GM19452 (cell line): Measurements from ENCODE around the gene DMRTA2.

Experiments used
- ATAC-seq: cut with Tn5 transposase; IDR thresholded peaks from one replicate; pipeline ENCODE4 v1.9.1; 2021; ENCODE audit not compliant: unreplicated experiment

The DMRTA2 gene

GRCh38 chr1:50422946-50423669, at the start of gene DMRTA2:
Gene DMRTA2 (minus strand): TSS chr1:50423443. CDS start chr1:50421536, 1,907 bp downstream.
- ATAC-seq, result no peak

GRCh38 chr1:50471967-50472366, 48.7 kb upstream of the DMRTA2 start:
- ATAC-seq, result no peak

GRCh38 chr1:50462964-50463363, 39.7 kb upstream of the DMRTA2 start:
- ATAC-seq, result no peak

GRCh38 chr1:50458507-50458906, 35.3 kb upstream of the DMRTA2 start:
- ATAC-seq, result no peak

- ATAC-seq, result no peak
These were observed 31.7 kb upstream of the DMRTA2 start for GRCh38 chr1:50454911-50455310.

- ATAC-seq, result no peak
These were observed 30.0 kb upstream of the DMRTA2 start for GRCh38 chr1:50453266-50453665.

- ATAC-seq, result no peak
These were observed 29.5 kb upstream of the DMRTA2 start for GRCh38 chr1:50452700-50453099.

GRCh38 chr1:50450861-50451653, 27.8 kb upstream of the DMRTA2 start:
- ATAC-seq, result no peak

GRCh38 chr1:50447961-50448360, 24.7 kb upstream of the DMRTA2 start:
- ATAC-seq, result no peak

- ATAC-seq, result no peak
These were observed 17.9 kb upstream of the DMRTA2 start for GRCh38 chr1:50441183-50441582.

GRCh38 chr1:50438945-50439344, 15.7 kb upstream of the DMRTA2 start:
- no peak for ATAC-seq

GRCh38 chr1:50436489-50436888, 13.2 kb upstream of the DMRTA2 start:
- ATAC-seq, result no peak

- ATAC-seq, result no peak
These were observed 6.8 kb upstream of the DMRTA2 start for GRCh38 chr1:50430010-50430405.

- no peak for ATAC-seq
These were observed 4.9 kb upstream of the DMRTA2 start for GRCh38 chr1:50427818-50428779.

- no peak for ATAC-seq
These were observed 4.0 kb upstream of the DMRTA2 start for GRCh38 chr1:50427086-50427817.

GRCh38 chr1:50426702-50427085, 3.5 kb upstream of the DMRTA2 start:
- no peak for ATAC-seq

GRCh38 chr1:50426108-50426700, 3.0 kb upstream of the DMRTA2 start:
- no peak for ATAC-seq

GRCh38 chr1:50425376-50426107, 2.3 kb upstream of the DMRTA2 start:
- ATAC-seq, result no peak

GRCh38 chr1:50424884-50425375, 1.7 kb upstream of the DMRTA2 start:
- no peak for ATAC-seq
